Chondrocyte (in vitro differentiated cells): ENCODE measurements around the gene C20orf144. TPM values are rescaled to one million over a fixed set of nuclear protein-coding genes. Genes with fewer than 3 reads are reported as not detected.
"Not testable (repeated sequence)": the region's sequence is repeated elsewhere in the genome, so short reads cannot be mapped to it uniquely, and the experiment has no call there.

Source experiments
- DNase-seq: peaks from one replicate; pipeline ENCODE4 v3.0.0; 2021; ENCODE audit warnings: mixed read lengths, low spot score
- H3K27ac Mint-ChIP-seq: one replicate; pipeline ENCODE4 v1.8.0; 2021; ENCODE audit warnings: mild to moderate bottlenecking, moderate library complexity, mixed read lengths; ENCODE audit not compliant: unreplicated experiment
- H3K27me3 Mint-ChIP-seq: 2 replicates; pipeline ENCODE4 v1.8.0; 2021; ENCODE audit warnings: low read depth, mixed read lengths
- H3K36me3 Mint-ChIP-seq: 2 replicates; pipeline ENCODE4 v1.8.0; 2021; ENCODE audit warnings: low read depth, mixed read lengths
- H3K4me1 Mint-ChIP-seq: 2 replicates; pipeline ENCODE4 v1.8.0; 2021; ENCODE audit warnings: low read depth, mild to moderate bottlenecking, mixed read lengths
- H3K4me3 Mint-ChIP-seq: one replicate; pipeline ENCODE4 v1.8.0; 2021; ENCODE audit warnings: mild to moderate bottlenecking, moderate library complexity, mixed read lengths; ENCODE audit not compliant: unreplicated experiment
- H3K9me3 Mint-ChIP-seq: 2 replicates; pipeline ENCODE4 v1.8.0; 2021; ENCODE audit warnings: low read depth, mixed read lengths
- total RNA-seq: library from RNA; stranded (reverse); gene quantifications from 3 replicates; pipeline ENCODE4 v1.2.1, GENCODE V29; 2021
- TF ChIP-seq, protein P1 (sequence below): fragments of 200-600 bp; sonication (generic); IDR thresholded peaks from 2 replicates; pipeline ENCODE4 v1.5.0; 2021; ENCODE audit warnings: antibody characterized with exemption, mild to moderate bottlenecking, moderate library complexity

The C20orf144 gene
- total RNA-seq, 1 donor from 2014 or later: 0.10 TPM

DNA sequence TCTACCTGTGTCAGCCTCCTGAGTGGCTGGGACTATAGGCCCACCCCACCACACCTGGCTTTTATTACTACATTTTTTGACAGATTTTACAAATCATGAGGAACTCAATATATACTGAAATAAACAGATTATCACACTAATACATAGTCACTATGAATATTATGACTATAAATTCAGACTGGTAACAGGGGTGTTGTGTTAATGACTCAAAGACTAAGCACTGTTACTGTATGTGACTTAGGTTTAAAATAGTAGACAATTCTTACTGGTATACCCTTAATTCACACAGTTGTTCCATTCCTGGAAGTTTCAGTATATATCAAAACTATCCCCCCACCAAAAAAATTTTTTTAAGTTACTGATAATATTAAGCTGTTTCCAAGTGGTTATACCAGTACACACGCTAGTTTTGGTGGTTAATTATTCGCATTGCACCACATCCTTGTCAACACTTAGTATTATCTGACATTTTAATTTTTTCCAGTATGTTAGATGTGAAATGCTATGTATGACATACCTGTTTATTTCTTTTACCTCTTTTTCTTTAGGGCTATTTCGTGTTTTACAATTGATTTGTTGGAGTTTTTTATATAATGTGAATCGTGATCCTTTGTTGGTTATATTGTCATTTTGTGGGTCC is 34.4 kb upstream of the C20orf144 start:
- H3K36me3 Mint-ChIP-seq: peaks cover 57% of the 10 kb centered on the region
- H3K27ac Mint-ChIP-seq: no peak overlapping the region
- no peak for DNase-seq
- H3K4me3 Mint-ChIP-seq: no peak overlapping the region
- H3K27me3 Mint-ChIP-seq: no peaks in the 10 kb centered on the region
- H3K9me3 Mint-ChIP-seq: no peaks in the 10 kb centered on the region
- no peaks in the 10 kb centered on the region for H3K4me1 Mint-ChIP-seq
- TF ChIP-seq, protein P1, sequence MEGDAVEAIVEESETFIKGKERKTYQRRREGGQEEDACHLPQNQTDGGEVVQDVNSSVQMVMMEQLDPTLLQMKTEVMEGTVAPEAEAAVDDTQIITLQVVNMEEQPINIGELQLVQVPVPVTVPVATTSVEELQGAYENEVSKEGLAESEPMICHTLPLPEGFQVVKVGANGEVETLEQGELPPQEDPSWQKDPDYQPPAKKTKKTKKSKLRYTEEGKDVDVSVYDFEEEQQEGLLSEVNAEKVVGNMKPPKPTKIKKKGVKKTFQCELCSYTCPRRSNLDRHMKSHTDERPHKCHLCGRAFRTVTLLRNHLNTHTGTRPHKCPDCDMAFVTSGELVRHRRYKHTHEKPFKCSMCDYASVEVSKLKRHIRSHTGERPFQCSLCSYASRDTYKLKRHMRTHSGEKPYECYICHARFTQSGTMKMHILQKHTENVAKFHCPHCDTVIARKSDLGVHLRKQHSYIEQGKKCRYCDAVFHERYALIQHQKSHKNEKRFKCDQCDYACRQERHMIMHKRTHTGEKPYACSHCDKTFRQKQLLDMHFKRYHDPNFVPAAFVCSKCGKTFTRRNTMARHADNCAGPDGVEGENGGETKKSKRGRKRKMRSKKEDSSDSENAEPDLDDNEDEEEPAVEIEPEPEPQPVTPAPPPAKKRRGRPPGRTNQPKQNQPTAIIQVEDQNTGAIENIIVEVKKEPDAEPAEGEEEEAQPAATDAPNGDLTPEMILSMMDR: no peak

DNA sequence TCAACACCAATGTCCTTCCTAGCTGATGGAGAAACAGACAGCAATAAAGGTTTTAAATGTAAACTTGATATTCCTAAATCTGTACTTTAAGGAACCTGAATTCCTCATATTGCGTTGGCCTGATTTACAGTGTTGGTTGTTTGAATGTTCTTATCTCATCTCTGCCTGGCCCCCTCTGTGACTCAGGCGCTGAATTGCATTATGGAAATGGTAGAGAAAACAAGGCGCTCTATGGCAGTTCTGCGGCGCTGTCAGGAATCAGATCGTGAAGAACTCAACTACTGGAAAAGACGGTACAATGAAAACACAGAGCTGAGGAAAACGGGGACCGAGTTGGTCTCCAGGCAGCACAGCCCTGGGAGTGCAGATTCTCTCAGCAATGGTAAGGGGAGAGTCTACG is 32.6 kb upstream of the C20orf144 start:
- H3K36me3 Mint-ChIP-seq: peaks cover 56% of the 10 kb centered on the region
- H3K4me3 Mint-ChIP-seq: no peak overlapping the region
- H3K27me3 Mint-ChIP-seq: no peaks in the 10 kb centered on the region

DNA sequence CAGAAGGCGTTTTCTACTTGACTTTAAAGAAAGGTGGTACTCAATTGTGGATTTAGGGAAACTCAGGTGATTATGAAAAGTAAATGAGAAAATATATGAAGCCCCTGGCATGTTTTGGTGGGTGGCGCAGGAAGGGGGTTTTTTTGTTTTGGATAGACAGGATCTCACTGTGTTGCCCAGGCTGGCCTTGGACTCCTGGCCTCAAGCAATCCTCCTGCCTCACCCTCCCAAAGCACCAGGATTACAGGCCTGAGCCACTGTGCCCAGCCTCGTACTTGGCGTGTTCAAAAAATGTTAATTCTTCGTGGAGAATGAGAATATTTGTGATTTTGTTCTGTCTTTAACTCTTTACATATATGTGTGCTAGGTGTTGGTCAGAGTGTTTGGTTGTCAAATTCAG is 32.1 kb upstream of the C20orf144 start:
- Mint-ChIP-seq H3K27ac (no peak overlapping the region), H3K9me3 (no peaks in the 10 kb centered on the region), H3K4me3 (no peak overlapping the region), H3K4me1 (no peaks in the 10 kb centered on the region), H3K27me3 (no peaks in the 10 kb centered on the region), H3K36me3 (peaks cover 57% of the 10 kb centered on the region)
- TF ChIP-seq, protein P1: no peak
- DNase-seq: no peak

More for the DNA sequence above, 32.6 kb upstream of the C20orf144 start:
- TF ChIP-seq, protein P1: no peak
- H3K27ac Mint-ChIP-seq: no peak overlapping the region
- no peak for DNase-seq
- H3K9me3 Mint-ChIP-seq: no peaks in the 10 kb centered on the region
- H3K4me1 Mint-ChIP-seq: no peaks in the 10 kb centered on the region

DNA sequence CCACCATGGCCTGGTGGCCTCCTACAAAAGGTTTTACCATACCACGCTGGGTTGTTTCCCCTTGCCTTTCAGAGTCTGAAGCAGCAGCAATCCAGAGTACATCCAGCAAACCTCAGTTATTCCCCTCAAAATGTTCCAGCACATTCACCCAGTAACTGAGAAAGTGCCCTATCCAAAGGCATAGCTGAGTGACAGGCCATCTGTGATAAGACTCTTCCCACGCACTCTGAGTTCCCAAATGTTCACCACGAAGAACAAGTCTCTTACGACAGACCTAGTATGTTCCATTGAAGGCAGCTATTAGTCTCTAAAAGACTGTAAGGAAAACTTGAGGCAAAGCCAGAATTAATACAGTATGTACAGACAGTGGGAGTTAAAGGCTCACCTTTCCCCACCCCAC is 31.6 kb upstream of the C20orf144 start:
- no peak overlapping the region for H3K27ac Mint-ChIP-seq
- no peak overlapping the region for H3K4me3 Mint-ChIP-seq
- no peaks in the 10 kb centered on the region for H3K27me3 Mint-ChIP-seq
- TF ChIP-seq, protein P1: no peak
- peaks cover 54% of the 10 kb centered on the region for H3K36me3 Mint-ChIP-seq
- H3K4me1 Mint-ChIP-seq: no peaks in the 10 kb centered on the region
- H3K9me3 Mint-ChIP-seq: no peaks in the 10 kb centered on the region
- DNase-seq: no peak

DNA sequence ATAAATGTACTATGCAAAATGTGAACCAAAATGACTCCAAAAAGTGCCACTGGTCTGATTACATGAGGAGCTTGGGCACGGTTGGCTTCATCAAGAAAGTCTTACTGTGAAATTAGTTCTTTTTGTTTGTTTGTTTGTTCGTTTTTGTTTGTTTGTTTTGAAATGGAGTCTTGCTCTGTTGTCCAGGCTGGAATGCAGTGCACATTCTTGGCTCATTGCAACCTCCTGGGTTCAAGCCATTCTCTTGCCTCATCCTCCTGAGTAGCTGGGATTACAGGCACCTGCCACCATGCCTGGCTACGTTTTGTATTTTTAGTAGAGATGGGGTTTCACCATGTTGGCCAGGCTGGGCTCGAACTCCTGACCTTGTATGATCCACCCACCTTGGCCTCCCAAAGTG is 30.2 kb upstream of the C20orf144 start:
- not testable (repeated sequence) for H3K27ac Mint-ChIP-seq, H3K4me3 Mint-ChIP-seq, H3K27me3 Mint-ChIP-seq, H3K9me3 Mint-ChIP-seq, DNase-seq, H3K4me1 Mint-ChIP-seq
- H3K36me3 Mint-ChIP-seq: peaks cover 53% of the 10 kb centered on the region

DNA sequence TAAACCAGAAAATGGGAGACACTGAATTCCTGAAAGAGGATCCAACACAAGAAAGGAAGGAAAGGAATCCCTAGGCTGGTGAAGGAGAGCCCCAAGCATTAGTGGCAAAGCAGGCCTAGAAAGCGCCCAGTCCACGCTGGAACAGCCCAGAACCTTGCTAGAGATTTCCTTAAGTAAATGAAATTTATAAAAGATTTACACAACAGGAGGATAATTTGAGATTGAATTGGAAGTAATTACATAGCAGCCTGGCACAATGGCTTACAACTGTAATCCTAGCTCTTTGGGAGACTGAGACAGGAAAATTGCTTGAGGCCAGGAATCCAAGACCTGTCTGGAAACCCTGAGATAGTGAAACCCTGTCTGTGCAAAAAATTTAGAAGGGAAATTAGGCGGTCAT is 26.8 kb upstream of the C20orf144 start:
- Mint-ChIP-seq H3K9me3 (no peaks in the 10 kb centered on the region), H3K36me3 (peaks cover 54% of the 10 kb centered on the region), H3K27ac (no peak overlapping the region), H3K27me3 (no peaks in the 10 kb centered on the region), H3K4me3 (no peak overlapping the region), H3K4me1 (no peaks in the 10 kb centered on the region)
- no peak for DNase-seq
- TF ChIP-seq, protein P1: no peak
